IPS DF 4.7 (cell line): ENCODE results near the gene GNG8.

Source experiments
- DNase-seq: peaks from one replicate; pipeline ENCODE4 v3.0.0-alpha.2; 2013; ENCODE audit warnings: low spot score; ENCODE audit errors: extremely low read depth

The GNG8 gene

GRCh38 chr19:46635920-46636761 is at the start of gene GNG8:
GNG8 (minus strand) TSS chr19:46636202; CDS start chr19:46634682, 1,520 bp downstream.
- no peak for DNase-seq

GRCh38 chr19:46685189-46685588 is 49.2 kb upstream of the GNG8 start:
- no peak for DNase-seq

GRCh38 chr19:46678110-46678732 is 42.2 kb upstream of the GNG8 start:
- no peak for DNase-seq

GRCh38 chr19:46674416-46675178 is 38.6 kb upstream of the GNG8 start:
- DNase-seq, result no peak

GRCh38 chr19:46670813-46671212 is 34.8 kb upstream of the GNG8 start:
- no peak for DNase-seq

GRCh38 chr19:46668662-46669061 is 32.7 kb upstream of the GNG8 start:
- DNase-seq, result no peak

- DNase-seq, result no peak
These were observed 29.1 kb upstream of the GNG8 start for GRCh38 chr19:46665072-46665471.

- DNase-seq, result no peak
These were observed 26.0 kb upstream of the GNG8 start for GRCh38 chr19:46661735-46662592.

- peak; percentile 92 for DNase-seq
These were observed 25.2 kb upstream of the GNG8 start, which contains the start of gene DACT3 for GRCh38 chr19:46661020-46661731. DACT3 (minus strand) TSS chr19:46661182; CDS start chr19:46661064, 118 bp downstream.

- no peak for DNase-seq
These were observed 24.6 kb upstream of the GNG8 start for GRCh38 chr19:46660551-46661019.

GRCh38 chr19:46660008-46660517 is 24.1 kb upstream of the GNG8 start:
- DNase-seq, result no peak

- no peak for DNase-seq
These were observed 23.4 kb upstream of the GNG8 start for GRCh38 chr19:46659151-46660007.

- DNase-seq, result no peak
These were observed 20.5 kb upstream of the GNG8 start for GRCh38 chr19:46656541-46656940.

- no peak for DNase-seq
These were observed 18.7 kb upstream of the GNG8 start for GRCh38 chr19:46654621-46655152.

- no peak for DNase-seq
These were observed 14.4 kb upstream of the GNG8 start for GRCh38 chr19:46650445-46650844.

- DNase-seq, result no peak
These were observed 13.3 kb upstream of the GNG8 start for GRCh38 chr19:46648961-46649960.
